Stimulated activated CD4-positive, alpha-beta T cell treated with anti-CD3 and anti-CD28 coated beads, TNF-alpha, amount 100 ng/mL, for 48 hours (primary cell): ENCODE measurements around the gene MAGI2.

ENCODE experiments used
- DNase-seq, 3 donors: peaks; one replicate each; pipeline ENCODE4 v3.0.0-alpha.2; 2020; ENCODE audit warnings: low read depth in 3 of 3

The MAGI2 gene

GRCh38 chr7:78787854-78788253 is 665.6 kb downstream of the MAGI2 start:
- DNase-seq, result no peak

GRCh38 chr7:78786055-78786454 is 667.4 kb downstream of the MAGI2 start:
- no peak for DNase-seq

GRCh38 chr7:78783179-78783962 is 670.1 kb downstream of the MAGI2 start:
- DNase-seq, result no peak

- no peak for DNase-seq
Observed at GRCh38 chr7:78780560-78780959, 672.9 kb downstream of the MAGI2 start.

DNA sequence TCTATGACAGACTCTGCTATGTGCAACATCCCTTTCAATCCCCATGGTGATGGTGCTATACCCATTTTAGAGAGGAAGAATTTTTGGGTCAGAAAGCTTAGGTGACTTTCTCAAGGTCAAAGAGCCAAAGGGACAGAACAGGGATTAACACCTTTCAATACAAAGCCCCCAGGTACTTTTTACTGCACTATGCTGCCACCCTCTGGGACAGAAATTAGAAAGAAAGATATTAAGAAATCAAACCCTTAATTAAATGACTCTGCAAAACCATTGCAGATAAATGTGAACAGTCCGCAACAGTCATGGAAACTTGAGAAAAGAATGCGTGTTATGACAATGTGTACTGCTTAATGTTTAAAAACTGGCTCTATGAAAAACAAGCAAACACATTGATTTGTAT is 673.7 kb downstream of the MAGI2 start:
- DNase-seq, result no peak

GRCh38 chr7:78777829-78778228 is 675.6 kb downstream of the MAGI2 start:
- DNase-seq, result no peak

DNA sequence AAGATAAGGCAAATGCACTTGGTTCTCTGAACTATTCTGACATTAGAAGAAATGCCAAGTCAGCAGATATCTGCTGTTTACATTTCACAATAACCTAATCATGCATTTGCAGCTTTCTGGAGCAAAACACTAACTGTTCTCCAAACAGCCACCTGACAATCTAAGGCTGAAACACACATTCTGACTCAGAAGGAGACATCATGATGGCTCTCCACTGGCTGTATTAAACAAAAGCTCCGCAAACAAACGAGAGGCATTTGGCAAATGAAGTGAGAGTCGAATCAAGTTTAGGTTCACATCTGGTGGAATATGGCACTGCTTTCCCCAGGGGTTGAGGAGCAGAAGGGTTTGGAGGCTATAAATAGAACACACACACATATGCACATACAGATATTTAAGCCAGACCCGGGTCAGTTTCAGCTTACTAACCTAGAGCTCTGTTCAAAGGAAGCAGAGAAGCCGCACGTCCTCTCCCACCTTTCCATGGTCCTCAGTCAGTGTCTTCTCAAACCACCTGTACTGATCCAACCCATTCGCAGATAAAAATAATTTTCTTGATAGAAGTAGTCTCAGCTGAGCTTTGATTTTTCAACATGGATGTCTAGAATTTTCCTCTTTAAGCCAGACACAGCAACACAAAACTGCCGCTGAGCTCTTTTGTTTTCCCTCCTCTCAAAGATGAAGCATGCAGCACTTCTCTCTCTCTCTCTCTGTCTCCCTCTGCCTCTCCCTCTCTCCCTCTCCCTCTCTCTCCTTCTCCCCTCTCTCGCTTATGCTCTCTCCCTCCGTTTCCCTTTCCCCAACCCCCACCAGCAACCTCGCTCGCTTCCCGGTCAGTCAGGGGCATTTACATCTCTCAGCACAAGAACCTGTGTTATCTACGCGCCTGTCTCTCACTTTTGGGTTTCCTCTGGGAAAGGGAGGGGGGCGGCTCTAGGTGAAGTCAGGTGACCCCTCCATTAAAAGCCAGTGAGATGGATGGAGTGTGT is 682.8 kb downstream of the MAGI2 start:
- DNase-seq, result no peak

- no peak for DNase-seq
Observed at GRCh38 chr7:78769481-78770101, 683.9 kb downstream of the MAGI2 start.

GRCh38 chr7:78768859-78769258 is 684.6 kb downstream of the MAGI2 start:
- DNase-seq, result no peak

- DNase-seq, result no peak
Observed at GRCh38 chr7:78765943-78766729, 687.3 kb downstream of the MAGI2 start.

DNA sequence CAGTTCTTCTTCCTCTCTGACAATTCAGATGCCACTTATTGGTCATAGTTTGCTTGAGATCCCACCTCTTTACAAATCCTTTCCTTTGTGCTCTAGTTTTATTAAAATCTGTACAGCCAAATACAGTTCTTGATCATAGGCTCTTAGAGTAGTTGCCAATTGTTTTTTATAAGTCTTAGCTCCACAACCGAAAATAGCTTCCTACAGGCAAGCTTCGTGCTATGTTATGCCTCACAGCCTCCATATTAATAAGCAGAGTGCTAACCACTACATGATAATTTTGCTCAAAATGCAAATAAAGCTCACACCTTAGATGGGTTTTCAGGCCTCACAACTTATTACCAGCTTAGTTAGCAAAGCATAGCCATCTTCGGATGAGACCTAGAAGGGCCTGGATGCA is 688.9 kb downstream of the MAGI2 start:
- DNase-seq, result no peak

DNA sequence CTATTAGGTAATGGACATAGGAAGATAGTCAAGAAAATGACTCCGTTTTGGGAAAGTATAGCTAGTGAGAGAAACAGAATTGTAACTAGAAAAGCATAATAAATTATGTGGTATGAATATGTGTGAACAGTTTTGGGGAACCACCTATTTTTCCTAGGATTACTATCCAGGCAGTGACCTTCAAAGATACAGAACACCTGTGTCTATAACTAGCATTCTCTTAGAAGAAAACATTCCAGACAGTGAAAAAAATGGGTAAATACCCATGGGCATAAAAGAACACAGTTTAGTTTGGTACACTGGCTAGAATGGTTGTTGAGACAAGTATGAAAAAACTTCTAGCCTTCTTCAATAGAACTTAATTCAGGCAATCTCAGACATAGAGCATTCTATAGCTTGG is 690.8 kb downstream of the MAGI2 start:
- DNase-seq, result no peak

DNA sequence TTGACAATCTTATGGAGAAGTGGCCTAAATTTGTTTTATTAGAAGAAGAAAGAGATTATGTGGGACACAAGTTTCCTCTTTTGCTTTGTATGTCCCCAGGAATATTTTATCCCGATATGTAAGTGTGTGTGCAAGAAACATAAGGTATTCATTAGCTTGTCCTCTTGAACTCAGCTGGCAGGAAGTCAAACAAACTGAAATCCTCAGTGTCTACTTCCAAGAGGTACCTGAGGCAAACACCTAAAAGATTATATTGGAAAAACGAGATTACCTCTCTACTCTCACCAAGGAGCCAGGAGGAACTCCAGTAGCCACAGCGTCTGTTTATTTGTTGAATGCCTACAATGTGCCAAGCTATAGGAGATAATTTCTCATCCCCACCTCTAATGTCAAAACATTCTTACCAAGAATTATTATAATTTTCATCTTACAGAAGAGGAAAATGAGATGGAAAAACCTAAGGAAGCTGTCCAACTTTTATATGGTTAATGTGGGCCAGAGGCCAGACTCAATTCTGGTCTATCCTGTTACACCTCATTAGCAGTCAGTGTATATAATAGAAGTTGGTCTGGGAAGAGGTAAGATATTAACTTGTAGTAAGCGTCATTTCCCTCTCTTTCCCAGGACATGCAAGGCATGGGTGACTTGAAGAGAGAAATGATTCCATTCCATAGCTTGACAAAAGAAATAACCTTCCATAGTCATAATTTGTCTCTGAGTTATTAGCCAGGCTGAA is 692.7 kb downstream of the MAGI2 start:
- no peak for DNase-seq

DNA sequence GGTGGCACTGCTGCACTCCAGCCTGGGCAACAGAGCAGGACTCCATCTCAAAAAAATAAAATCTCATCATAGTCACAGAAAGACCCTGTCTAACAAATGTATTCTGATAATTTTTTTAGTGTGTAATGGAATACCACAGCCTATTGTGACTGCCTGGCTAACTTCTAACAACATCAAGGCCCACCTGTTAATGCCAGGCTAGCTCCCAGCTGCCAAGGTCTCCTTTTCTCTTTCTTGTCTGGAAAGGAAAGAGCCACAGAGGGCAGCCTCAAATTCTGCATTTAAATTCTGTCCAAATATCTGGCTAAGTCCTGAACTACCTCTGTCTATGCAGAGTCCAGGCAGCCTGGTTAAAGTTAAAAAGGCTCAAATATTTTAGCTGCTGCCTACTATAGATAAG is 700.9 kb downstream of the MAGI2 start:
- no peak for DNase-seq

DNA sequence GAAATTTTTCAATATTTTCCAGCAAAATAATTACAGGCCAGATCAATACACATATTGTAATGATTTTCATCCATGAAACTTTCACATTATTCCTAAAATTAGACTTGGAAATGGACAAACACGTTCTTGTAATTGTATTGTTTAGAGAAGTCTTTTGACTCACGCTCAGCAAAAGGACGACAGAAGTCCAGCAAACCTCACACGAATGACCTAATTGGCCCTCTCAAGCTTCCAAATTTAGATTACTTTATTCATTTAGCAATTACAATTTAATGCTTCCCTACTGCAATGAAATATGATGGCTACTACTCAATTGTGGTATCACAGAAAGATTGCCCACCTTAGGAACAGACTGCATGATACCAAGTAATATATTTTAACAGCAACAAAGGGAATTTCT is 702.2 kb downstream of the MAGI2 start:
- no peak for DNase-seq

DNA sequence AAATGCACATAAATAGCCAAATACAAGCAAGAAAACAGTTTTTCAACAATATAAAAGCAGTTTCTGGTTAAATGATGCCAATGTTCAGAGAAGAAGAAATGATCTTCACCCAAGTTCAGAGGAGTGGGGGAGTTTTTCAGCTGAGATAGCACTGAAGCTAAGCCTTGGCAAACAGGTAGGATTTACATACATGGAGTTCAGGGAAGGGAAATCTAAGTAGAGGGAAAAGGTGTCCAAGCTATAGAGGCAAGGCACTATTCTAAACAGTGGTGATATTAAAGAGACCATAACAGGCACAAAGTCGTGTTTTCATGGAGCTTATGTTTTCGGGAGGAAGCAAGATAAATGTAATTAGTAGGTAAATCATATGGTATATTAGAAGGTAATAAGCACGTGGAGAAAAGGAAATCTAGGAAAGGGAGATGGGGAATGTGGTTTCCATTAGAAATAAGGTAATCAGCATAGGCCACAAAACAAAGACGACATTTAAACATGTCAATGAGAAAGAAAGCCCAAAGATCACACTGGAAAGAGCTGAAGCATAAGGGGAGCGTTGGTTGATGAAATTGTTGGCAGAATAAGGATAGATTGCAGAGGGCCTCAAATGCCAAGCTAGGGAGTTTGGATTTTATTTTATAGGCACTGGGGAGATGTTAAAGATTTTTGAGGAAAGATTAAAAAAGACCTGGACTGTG is 704.3 kb downstream of the MAGI2 start:
- DNase-seq, result no peak

- DNase-seq, result no peak
Observed at GRCh38 chr7:78747592-78747991, 705.9 kb downstream of the MAGI2 start.

DNA sequence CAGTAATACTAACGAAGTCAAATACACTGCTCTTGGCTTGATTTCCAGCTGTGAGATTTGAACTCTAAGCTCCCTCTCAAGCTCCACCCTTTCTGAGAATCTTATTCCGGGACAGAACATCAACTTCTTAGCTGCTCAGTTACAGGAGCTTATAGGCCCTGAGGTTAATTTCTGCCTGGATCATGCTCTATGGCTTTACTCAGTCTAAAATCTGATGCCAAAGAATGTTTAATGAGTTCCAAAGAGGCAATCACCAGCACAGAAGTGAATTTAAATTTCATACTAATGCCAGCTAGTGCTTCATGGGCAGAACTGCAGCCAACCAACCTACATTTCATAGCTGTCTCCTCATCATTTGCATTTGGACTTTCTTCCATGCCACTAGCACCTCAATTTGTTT is 707.2 kb downstream of the MAGI2 start:
- DNase-seq, result no peak

DNA sequence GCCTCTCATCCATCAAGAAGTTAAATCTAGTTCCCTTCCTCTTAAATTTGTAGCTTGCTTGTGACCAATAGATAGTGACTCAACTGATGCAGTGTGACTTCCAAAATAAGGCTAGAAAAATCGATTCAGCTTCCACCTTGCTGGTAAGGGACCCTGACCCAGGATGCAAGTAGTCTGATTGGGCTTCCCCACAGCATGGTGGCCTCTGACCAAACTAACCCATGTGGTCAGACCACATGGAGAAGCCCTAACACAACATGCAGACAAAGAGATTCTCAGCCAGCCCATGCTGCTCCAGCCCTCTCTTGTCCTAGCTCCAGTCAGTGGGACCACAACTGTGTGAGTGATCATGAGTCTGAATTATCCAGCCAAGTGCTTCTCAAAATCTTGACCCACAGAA is 710.8 kb downstream of the MAGI2 start:
- no peak for DNase-seq

DNA sequence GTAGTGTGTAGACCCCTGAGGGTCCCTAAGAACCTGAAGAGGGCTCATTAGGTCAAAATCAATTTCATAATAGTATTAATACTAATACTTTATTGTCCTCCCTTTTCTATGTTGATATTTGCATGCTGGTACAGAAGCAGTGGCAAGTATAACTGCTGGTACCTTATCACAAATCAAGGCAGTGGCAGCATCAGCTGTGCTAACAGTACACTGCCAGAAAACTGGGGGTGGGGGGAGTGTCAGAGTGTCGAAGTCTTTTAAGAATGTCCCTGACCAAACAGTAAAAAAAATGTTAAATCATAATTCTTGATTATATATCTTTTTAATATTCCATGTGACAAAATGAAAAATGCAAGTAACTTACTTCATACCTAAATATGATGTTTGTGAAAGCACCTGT is 716.9 kb downstream of the MAGI2 start:
- DNase-seq, result no peak
